Mesenchymal stem cell (in vitro differentiated cells and primary cell): ENCODE results near the gene GALNT2.
A peak's percentile ranks its signal among the peaks of the same experiment; 100 is the strongest.

Experiments used
- DNase-seq: peaks from one replicate; pipeline ENCODE4 v3.0.0-alpha.2; 2013
- H2AFZ ChIP-seq: one replicate; pipeline ENCODE4 v1.6.1; 2013; ENCODE audit warnings: low read depth, mild to moderate bottlenecking, control low read depth, inconsistent platforms, low read length, moderate library complexity
- H2AK5ac ChIP-seq: 2 replicates; pipeline ENCODE4 v1.6.1; 2013; ENCODE audit warnings: low read length, moderate library complexity, mild to moderate bottlenecking, inconsistent platforms; ENCODE audit not compliant: severe bottlenecking
- H2BK120ac ChIP-seq: one replicate; pipeline ENCODE4 v1.6.1; 2013; ENCODE audit warnings: low read depth, mild to moderate bottlenecking, inconsistent platforms, low read length, moderate library complexity
- H2BK12ac ChIP-seq, 2 experiments: one replicate each; pipeline ENCODE4 v1.6.1; 2013; ENCODE audit warnings: inconsistent platforms in 2 of 2, low read length in 2 of 2, mild to moderate bottlenecking in 2 of 2, moderate library complexity in 2 of 2, control low read depth in 1 of 2
- H2BK15ac ChIP-seq: one replicate; pipeline ENCODE4 v1.6.1; 2013; ENCODE audit warnings: mild to moderate bottlenecking, low read depth, inconsistent platforms; ENCODE audit not compliant: poor library complexity, severe bottlenecking
- H2BK5ac ChIP-seq: 2 replicates; pipeline ENCODE4 v1.6.1; 2013; ENCODE audit warnings: low read depth, mild to moderate bottlenecking, low read length, control low read depth, inconsistent platforms; ENCODE audit not compliant: poor library complexity, severe bottlenecking
- H3K14ac ChIP-seq, 2 experiments: one replicate each; pipeline ENCODE4 v1.6.1; 2013; ENCODE audit warnings: inconsistent platforms in 2 of 2, low read length in 2 of 2, control low read depth in 1 of 2, mild to moderate bottlenecking in 1 of 2, moderate library complexity in 1 of 2
- H3K18ac ChIP-seq, 2 experiments: one replicate each; pipeline ENCODE4 v1.6.1; 2013; ENCODE audit warnings: inconsistent platforms in 2 of 2, low read length in 2 of 2, control low read depth in 1 of 2, low read depth in 1 of 2, mild to moderate bottlenecking in 1 of 2
- H3K23ac ChIP-seq, 2 experiments: one replicate each; pipeline ENCODE4 v1.6.1; 2013; ENCODE audit warnings: inconsistent platforms in 2 of 2, low read length in 2 of 2, mild to moderate bottlenecking in 2 of 2, moderate library complexity in 2 of 2, control low read depth in 1 of 2
- H3K27ac ChIP-seq: 2 replicates; pipeline ENCODE4 v1.5.1; 2013; ENCODE audit warnings: mild to moderate bottlenecking, moderate library complexity, low read length, control low read depth, inconsistent platforms; ENCODE audit not compliant: poor library complexity, severe bottlenecking
- H3K27me3 ChIP-seq, 2 experiments: 2 replicates each; pipeline versions ENCODE4 v1.6.1 to v1.7.0; 2013; ENCODE audit warnings: low read length in 2 of 2, mild to moderate bottlenecking in 2 of 2, moderate library complexity in 2 of 2, control low read depth in 1 of 2, inconsistent platforms in 1 of 2; ENCODE audit not compliant: control insufficient read depth in 1 of 2, insufficient read depth in 1 of 2
- H3K36me3 ChIP-seq, 2 experiments: 2 replicates each; pipeline versions ENCODE4 v1.6.1 to v1.7.0; 2013; ENCODE audit warnings: low read length in 2 of 2, control low read depth in 1 of 2, inconsistent platforms in 1 of 2, low read depth in 1 of 2, mild to moderate bottlenecking in 1 of 2; ENCODE audit not compliant: insufficient read depth in 2 of 2, control insufficient read depth in 1 of 2
- H3K4ac ChIP-seq, 2 experiments: one replicate each; pipeline ENCODE4 v1.6.1; 2013; ENCODE audit warnings: inconsistent platforms in 2 of 2, low read length in 2 of 2, mild to moderate bottlenecking in 2 of 2, moderate library complexity in 2 of 2, control low read depth in 1 of 2, low read depth in 1 of 2
- H3K4me1 ChIP-seq: 2 replicates; pipeline ENCODE4 v1.6.1; 2013; ENCODE audit warnings: low read depth, low read length, control low read depth; ENCODE audit not compliant: control insufficient read depth, insufficient read depth
- H3K4me2 ChIP-seq: 2 replicates; pipeline ENCODE4 v1.6.1; 2013; ENCODE audit warnings: low read length, mild to moderate bottlenecking, inconsistent platforms; ENCODE audit not compliant: poor library complexity, severe bottlenecking
- H3K4me3 ChIP-seq, 2 experiments: 2 replicates each; pipeline versions ENCODE4 v1.5.1 to v1.7.0; 2013; ENCODE audit warnings: low read length in 2 of 2, mild to moderate bottlenecking in 2 of 2, control low read depth in 1 of 2, low read depth in 1 of 2; ENCODE audit not compliant: insufficient read depth in 1 of 2
- H3K79me1 ChIP-seq: replicated peaks from 2 replicates; pipeline ENCODE4 v1.6.1; 2013; ENCODE audit warnings: mild to moderate bottlenecking, control low read depth, low read length, inconsistent platforms; ENCODE audit not compliant: poor library complexity, severe bottlenecking
- H3K9ac ChIP-seq: 2 replicates; pipeline ENCODE4 v1.7.0; 2013; ENCODE audit warnings: mild to moderate bottlenecking, low read length, moderate library complexity
- H3K9me3 ChIP-seq: 2 replicates; pipeline ENCODE4 v1.7.0; 2013; ENCODE audit warnings: mild to moderate bottlenecking, low read length; ENCODE audit not compliant: control insufficient read depth
- H4K8ac ChIP-seq: one replicate; pipeline ENCODE4 v1.6.1; 2013; ENCODE audit warnings: inconsistent platforms, mild to moderate bottlenecking, low read length, moderate library complexity
- H4K91ac ChIP-seq: one replicate; pipeline ENCODE4 v1.6.1; 2013; ENCODE audit warnings: mild to moderate bottlenecking, low read length, inconsistent platforms
- WGBS: methylation state at CpG from one replicate; pipeline ENCODE4 v1.1.7; 2013; ENCODE audit warnings: mixed read lengths; 5-methylcytosine and 5-hydroxymethylcytosine counted together

Gene GALNT2

GRCh38 chr1:230207598-230207997, 140.6 kb downstream of the GALNT2 start:
- H3K4me2 ChIP-seq = no peak overlapping the region
- no peaks in the 10 kb centered on the region for H3K9me3 ChIP-seq
- H3K4ac ChIP-seq = no peak overlapping the region
- no peak overlapping the region for H3K18ac ChIP-seq
- no peak overlapping the region for H2BK5ac ChIP-seq
- peaks cover 15 to 34% of the 10 kb centered on the region in 2 experiments for H3K36me3 ChIP-seq
- peaks cover 5% of the 10 kb centered on the region for H3K4me1 ChIP-seq
- no peaks in the 10 kb centered on the region for H3K27me3 ChIP-seq
- H2BK15ac ChIP-seq = no peak overlapping the region
- no peak overlapping the region for H2AK5ac ChIP-seq
- no peak overlapping the region for H2BK12ac ChIP-seq
- H3K9ac ChIP-seq = no peak overlapping the region
- H3K79me1 ChIP-seq = peaks cover 38% of the 10 kb centered on the region
- no peak overlapping the region for H4K91ac ChIP-seq
- H2AFZ ChIP-seq = no peak overlapping the region
- H3K23ac ChIP-seq = no peak overlapping the region
- no peak for DNase-seq
- no peak overlapping the region for H3K4me3 ChIP-seq
- H4K8ac ChIP-seq = no peak overlapping the region
- no peak overlapping the region for H3K27ac ChIP-seq
- no peak overlapping the region for H2BK120ac ChIP-seq
- no peak overlapping the region for H3K14ac ChIP-seq
- WGBS = 98% methylated on average over 4 of the region's 6 CpGs

GRCh38 chr1:230208619-230209261, 141.7 kb downstream of the GALNT2 start:
- peaks cover 34% of the 10 kb centered on the region for H3K79me1 ChIP-seq
- 97% methylated on average over 10 of the region's 10 CpGs for WGBS
- H3K27me3 ChIP-seq = no peaks in the 10 kb centered on the region
- DNase-seq = no peak
- H2AK5ac ChIP-seq = no peak overlapping the region
- H3K27ac ChIP-seq = no peak overlapping the region
- H3K9ac ChIP-seq = no peak overlapping the region
- no peak overlapping the region for H4K91ac ChIP-seq
- H2BK12ac ChIP-seq = no peak overlapping the region
- no peak overlapping the region for H2BK5ac ChIP-seq
- no peaks in the 10 kb centered on the region for H3K9me3 ChIP-seq
- H3K18ac ChIP-seq = no peak overlapping the region
- no peak overlapping the region for H3K23ac ChIP-seq
- no peak overlapping the region for H2BK15ac ChIP-seq
- no peak overlapping the region for H2BK120ac ChIP-seq
- H4K8ac ChIP-seq = no peak overlapping the region
- H3K4ac ChIP-seq = no peak overlapping the region
- peaks cover 5% of the 10 kb centered on the region for H3K4me1 ChIP-seq
- no peak overlapping the region for H3K4me3 ChIP-seq
- H3K4me2 ChIP-seq = no peak overlapping the region
- H3K14ac ChIP-seq = no peak overlapping the region
- H3K36me3 ChIP-seq = peaks cover 10 to 22% of the 10 kb centered on the region in 2 experiments
- H2AFZ ChIP-seq = no peak overlapping the region

- Histone ChIP-seq H3K9ac (peak overlapping the region; percentile 61), H2BK5ac (no peak overlapping the region), H4K91ac (no peak overlapping the region), H2AFZ (no peak overlapping the region), H3K27ac (no peak overlapping the region), H3K9me3 (no peaks in the 10 kb centered on the region), H3K4me3 (peak overlapping the region in 1 of 2 experiments; percentile 54), H2AK5ac (no peak overlapping the region), H3K23ac (no peak overlapping the region), H2BK120ac (no peak overlapping the region), H3K27me3 (no peaks in the 10 kb centered on the region), H3K4me1 (peaks cover 3% of the 10 kb centered on the region), H2BK12ac (no peak overlapping the region), H3K4me2 (no peak overlapping the region), H4K8ac (no peak overlapping the region), H2BK15ac (no peak overlapping the region), H3K18ac (peak overlapping the region in 1 of 2 experiments; percentile 68), H3K14ac (no peak overlapping the region), H3K36me3 (peaks cover 6 to 8% of the 10 kb centered on the region in 2 experiments), H3K4ac (no peak overlapping the region), H3K79me1 (peaks cover 37% of the 10 kb centered on the region)
- no CpG with 5 or more reads among the region's 4 CpGs for WGBS
- DNase-seq = peak; percentile 48
Observed at GRCh38 chr1:230210326-230210980, 143.4 kb downstream of the GALNT2 start.

- peak overlapping the region; percentile 65 to 73 for H2BK12ac ChIP-seq
- peaks cover 3% of the 10 kb centered on the region for H3K4me1 ChIP-seq
- H4K91ac ChIP-seq = no peak overlapping the region
- peak overlapping the region; percentile 68 to 71 for H3K18ac ChIP-seq
- no peak overlapping the region for H2BK120ac ChIP-seq
- no peak overlapping the region for H2BK5ac ChIP-seq
- no peaks in the 10 kb centered on the region for H3K9me3 ChIP-seq
- no peak overlapping the region for H2AFZ ChIP-seq
- H3K27ac ChIP-seq = no peak overlapping the region
- H3K23ac ChIP-seq = no peak overlapping the region
- peaks cover 3 to 8% of the 10 kb centered on the region in 2 experiments for H3K36me3 ChIP-seq
- H3K4me3 ChIP-seq = peak overlapping the region in 1 of 2 experiments; percentile 54
- peaks cover 33% of the 10 kb centered on the region for H3K79me1 ChIP-seq
- peak overlapping the region; percentile 53 for H4K8ac ChIP-seq
- H3K4ac ChIP-seq = peak overlapping the region in 1 of 2 experiments; percentile 75
- WGBS = 98% methylated on average over 13 of the region's 13 CpGs
- no peak overlapping the region for H3K4me2 ChIP-seq
- H2AK5ac ChIP-seq = no peak overlapping the region
- peak overlapping the region; percentile 61 for H3K9ac ChIP-seq
- peak overlapping the region; percentile 70 for H2BK15ac ChIP-seq
- H3K27me3 ChIP-seq = no peaks in the 10 kb centered on the region
- no peak for DNase-seq
- peak overlapping the region in 1 of 2 experiments; percentile 44 for H3K14ac ChIP-seq
Observed at GRCh38 chr1:230210981-230211336, 143.9 kb downstream of the GALNT2 start.
